ENCODE results near the gene ASB8.
A peak's percentile ranks its signal among the peaks of the same experiment; 100 is the strongest.

Gene ASB8

GRCh38 chr12:48157018-48157888 is at the start of gene ASB8:
Gene ASB8, minus strand, starts transcription at chr12:48157515. Its CDS starts 4,019 bp downstream, at chr12:48153496.
- DNase-seq: peak; percentile 97 to 99 (median 98)

GRCh38 chr12:48203192-48203591 is 45.9 kb upstream of the ASB8 start, which contains the start of gene OR10AD1:
Gene OR10AD1, minus strand, starts transcription at chr12:48203292. Its CDS starts 0 bp downstream, at chr12:48203292.
- no peak for DNase-seq

DNA sequence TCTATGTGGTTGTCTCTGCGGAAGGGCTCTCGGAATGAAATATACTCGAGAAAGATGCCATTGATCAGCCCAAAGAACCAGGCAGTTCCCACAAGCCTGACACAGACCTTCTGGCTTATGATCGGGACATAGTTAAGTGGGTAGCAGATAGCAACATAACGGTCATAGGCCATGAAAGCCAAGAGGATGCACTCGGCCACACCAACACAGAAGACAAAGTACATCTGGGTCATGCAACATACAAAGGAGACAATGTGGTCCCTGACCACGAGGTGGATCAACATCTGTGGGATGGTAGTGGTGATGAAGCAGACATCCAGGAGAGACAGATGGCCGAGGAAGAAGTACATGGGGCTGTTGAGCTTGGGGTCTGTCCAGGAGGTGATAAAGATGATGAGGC is 45.5 kb upstream of the ASB8 start:
- DNase-seq: no peak

GRCh38 chr12:48201516-48201915 is 44.2 kb upstream of the ASB8 start:
- no peak for DNase-seq

GRCh38 chr12:48201091-48201490 is 43.8 kb upstream of the ASB8 start:
- no peak for DNase-seq

DNA sequence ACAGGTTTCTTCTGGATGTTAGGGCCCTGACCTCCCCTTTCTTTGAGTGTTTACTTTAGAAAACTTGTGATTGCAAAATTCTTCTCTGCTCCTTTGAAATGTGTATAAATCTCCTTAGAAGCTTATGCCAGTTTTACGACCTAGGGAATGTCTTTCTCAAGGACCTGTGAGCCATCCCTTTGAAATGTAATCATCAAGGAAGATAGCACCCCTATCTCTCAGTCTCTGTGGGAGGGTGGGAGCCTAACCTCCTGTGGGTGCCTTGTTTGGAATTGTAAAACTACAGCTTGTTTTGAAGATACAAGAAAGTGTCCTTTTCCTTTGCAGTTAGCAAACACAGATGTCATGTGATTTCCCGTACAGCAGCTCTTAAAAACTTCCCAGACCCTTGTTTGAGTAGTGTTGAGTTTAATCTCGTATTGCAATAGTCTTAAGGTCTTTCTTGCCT is 42.5 kb upstream of the ASB8 start:
- DNase-seq: peak in 3 of 6 experiments; percentile 27 to 46 (median 44)

DNA sequence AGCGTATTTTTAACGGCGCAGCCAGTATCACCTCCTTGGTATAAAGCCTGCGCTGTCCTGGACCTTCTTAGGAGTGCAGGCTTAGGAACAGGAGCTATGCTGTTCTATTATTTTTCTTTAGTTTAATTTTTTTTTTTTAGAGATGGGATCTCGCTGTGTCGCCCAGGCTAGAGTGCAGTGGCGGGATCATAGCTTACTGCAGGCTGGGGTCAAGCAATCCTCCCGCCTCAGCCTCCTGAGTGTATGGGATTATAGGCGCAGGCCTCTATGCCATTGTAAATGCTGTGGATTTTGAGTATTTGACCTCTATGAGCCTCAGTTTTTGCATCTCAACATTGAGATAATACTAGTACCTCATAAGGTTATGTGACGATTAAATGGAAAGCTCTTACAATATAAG is 41.7 kb upstream of the ASB8 start:
- DNase-seq: peak in 1 of 6 experiments; percentile 27

- DNase-seq: peak in 2 of 6 experiments; percentile 35 to 56
Measured at GRCh38 chr12:48198672-48198971, 41.3 kb upstream of the ASB8 start.

DNA sequence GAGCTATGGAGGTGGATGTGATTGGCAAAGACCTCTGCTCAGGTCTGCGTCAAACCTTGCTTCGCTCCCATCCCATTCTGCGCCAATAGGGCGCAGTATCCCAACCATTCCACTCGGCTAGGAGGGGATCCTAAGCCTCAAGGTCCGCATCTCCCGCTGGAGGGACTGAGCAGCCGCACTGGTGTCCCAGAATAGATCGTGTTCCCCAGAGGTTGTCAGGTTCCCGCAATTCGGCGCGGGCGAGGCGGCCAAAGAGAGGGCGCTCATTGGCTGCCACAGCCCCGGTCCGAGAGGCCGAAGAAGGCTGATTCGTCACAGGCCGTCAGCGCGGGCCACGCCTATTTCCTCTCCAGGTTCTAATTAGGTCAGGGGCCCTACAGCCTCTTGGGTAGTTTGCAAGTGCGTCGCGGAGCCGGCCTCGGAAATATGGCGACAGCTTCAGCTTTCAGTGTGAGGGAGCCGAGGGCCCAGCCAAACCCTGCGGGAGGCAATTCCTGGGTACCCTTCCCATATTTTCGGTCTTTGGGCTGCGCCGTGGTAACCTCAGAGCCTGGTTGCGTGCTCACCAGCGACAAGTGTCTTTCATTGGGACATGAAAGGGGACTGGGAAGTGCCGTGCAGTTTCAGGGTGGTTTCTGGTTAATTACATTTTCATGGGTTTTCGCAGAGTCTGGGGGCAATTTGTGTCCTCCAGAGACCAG is 40.8 kb upstream of the ASB8 start:
- DNase-seq: peak; percentile 72 to 89 (median 83)

GRCh38 chr12:48197549-48197970 is 40.2 kb upstream of the ASB8 start:
- DNase-seq: peak in 3 of 6 experiments; percentile 64 to 84 (median 71)

GRCh38 chr12:48194799-48195201 is 37.5 kb upstream of the ASB8 start:
- no peak for DNase-seq

- DNase-seq: no peak
Measured at GRCh38 chr12:48193623-48194022, 36.3 kb upstream of the ASB8 start.

DNA sequence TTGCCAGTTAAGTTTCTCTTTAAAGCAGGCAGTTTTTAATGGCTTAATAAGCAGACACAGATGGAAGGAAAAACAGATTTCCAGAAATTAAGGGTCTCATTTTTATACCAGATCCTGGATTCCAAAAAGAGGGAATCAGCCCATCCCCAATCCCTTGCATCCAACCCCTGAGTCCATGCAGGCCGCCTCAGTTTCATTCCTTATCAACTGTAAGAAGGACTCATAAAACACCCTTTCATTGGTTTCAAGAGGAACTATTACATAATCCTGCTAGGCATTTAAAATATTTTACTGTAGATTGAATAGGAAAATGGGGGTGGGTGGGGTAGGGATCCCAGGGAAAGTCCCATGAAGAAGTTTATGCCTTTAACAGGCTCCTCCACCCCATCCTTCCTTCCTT is 35.5 kb upstream of the ASB8 start:
- no peak for DNase-seq

DNA sequence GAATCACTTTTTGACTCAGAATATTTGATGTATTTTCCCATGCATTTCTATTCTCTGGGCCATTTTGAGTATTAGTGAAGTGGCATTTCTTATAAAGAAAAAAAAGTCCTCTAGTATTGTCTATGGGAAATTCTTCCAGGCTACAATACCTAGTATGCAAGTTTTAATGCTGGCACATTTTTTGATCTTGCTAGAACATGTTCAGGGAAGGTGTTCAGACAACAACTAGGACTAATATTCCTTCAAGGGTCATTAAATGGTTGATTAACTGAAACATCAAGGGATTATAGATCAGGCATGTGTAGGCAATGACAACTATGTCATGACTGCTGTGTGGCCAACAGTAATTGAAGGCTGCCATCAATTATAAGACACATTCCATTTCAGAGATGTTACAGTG is 33.8 kb upstream of the ASB8 start:
- DNase-seq: no peak

- peak; percentile 23 to 77 (median 48) for DNase-seq
Measured at GRCh38 chr12:48189331-48190125, 32.2 kb upstream of the ASB8 start.

DNA sequence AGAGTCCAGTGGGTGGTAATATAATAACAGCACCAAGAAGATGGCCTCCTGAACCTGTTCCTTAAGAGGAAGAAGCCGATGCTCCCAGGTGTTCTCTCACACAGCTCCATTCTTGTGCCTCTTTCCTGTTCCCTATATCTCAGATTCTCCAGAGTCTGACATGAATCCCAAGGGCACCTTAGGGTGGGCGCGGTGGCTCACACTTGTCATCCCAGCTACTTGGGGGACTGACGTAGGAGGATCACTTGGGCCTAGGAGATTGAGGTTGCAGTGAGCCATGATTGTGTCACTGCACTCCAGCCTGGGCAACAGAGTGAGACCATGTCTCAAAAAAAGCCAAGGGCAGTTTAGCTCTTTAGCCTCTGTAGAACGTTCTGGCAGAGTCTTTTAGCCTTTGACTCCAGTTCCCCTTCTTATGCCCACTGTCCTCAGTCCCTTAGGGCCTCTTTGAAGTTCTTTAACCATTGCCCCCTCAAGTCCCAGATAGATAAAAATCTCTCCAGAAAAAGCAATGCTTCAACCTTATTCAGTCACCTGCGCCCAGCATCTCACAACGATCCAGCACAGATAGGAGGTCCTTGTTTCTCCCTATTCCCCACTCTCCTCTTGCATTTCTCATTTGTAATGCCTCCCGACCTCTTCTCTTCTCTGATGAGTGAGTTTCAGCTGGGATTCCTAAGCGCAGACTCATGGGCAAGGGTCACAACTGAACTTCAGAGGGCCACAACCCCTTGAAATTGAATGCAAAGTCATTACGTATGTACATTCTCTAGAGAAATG is 30.8 kb upstream of the ASB8 start:
- DNase-seq: no peak

DNA sequence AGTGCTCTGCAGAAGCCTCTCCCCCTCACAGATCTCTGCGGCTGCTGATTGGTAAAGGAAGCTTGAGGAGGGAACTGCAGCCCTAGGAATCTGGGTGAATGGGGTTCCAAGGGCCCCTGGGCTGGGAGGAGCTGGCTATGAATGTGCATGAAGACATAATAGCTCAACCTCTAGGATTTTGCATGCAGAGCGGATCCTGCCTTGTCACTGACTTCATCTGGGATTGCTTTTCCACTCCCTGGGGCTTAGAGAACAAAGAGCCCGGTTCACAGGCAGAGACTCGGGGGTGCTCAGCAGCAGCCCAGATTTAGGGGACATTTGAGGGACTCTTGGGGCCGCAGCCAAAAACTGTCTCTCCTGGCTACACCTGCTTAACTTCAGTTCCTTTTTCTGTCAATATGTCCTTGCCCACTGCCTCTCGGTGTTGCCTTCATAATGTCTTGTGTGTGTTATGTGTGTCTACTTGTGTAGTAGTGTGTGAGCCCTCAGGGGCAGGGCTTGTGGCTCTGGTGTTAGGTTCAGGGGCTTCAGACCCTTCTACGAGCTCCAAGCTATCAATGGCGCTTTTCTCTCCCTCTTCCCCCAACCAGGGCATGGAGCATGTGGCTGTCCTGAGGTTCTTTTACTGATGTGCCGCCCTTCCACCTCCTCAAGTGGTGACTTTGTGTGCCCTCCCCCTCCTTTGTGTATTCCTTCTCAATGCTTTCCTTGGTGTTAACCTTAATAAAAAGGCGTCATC is 28.0 kb upstream of the ASB8 start:
- no peak for DNase-seq

GRCh38 chr12:48184549-48184922 is 27.2 kb upstream of the ASB8 start:
- DNase-seq: no peak

DNA sequence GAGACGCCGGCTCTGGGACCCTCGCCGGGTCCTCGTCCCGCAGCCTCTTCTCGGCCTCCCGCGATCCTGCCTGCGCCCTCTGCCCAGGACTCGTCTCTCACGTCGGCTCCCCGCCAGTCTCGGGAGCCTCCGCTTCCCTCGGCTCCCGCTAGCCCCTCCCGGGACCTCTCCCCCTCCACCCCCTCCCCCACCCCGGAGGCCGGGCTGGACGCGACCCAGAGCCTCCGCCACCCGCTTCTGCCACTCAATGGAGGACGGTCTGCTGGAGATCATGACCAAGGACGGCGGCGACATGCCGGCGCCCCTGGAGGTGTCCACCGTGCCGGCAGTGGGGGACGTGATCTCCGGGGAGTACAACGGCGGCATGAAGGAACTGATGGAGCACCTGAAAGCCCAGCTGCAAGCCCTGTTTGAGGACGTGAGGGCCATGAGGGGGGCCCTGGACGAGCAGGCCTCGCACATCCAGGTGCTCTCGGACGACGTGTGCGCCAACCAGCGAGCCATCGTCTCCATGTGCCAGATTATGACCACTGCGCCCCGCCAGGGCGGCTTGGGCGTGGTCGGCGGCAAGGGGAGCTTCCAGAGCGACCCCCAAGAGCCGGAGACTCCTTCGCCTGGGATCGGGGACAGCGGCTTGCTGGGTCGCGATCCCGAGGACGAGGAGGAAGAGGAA is 26.7 kb upstream of the ASB8 start:
- DNase-seq: peak in 3 of 6 experiments; percentile 25 to 35 (median 26)

GRCh38 chr12:48183091-48183875 is 26.0 kb upstream of the ASB8 start, which contains the start of gene CCDC184:
Gene CCDC184, plus strand, starts transcription at chr12:48183644. Its CDS starts 479 bp downstream, at chr12:48184123.
- peak; percentile 65 to 82 (median 72) for DNase-seq

All from stimulated activated naive CD4-positive, alpha-beta T cell (primary cell).